GM18867 (cell line): ENCODE data around the gene OR2J3.
"Not testable (repeated sequence)": the region's sequence is repeated elsewhere in the genome, so short reads cannot be mapped to it uniquely, and the experiment has no call there.

Experiments used
- ATAC-seq: cut with Tn5 transposase; IDR thresholded peaks from one replicate; pipeline ENCODE4 v1.9.1; 2021; ENCODE audit warnings: mild to moderate bottlenecking, moderate library complexity; ENCODE audit not compliant: unreplicated experiment

The OR2J3 gene

DNA sequence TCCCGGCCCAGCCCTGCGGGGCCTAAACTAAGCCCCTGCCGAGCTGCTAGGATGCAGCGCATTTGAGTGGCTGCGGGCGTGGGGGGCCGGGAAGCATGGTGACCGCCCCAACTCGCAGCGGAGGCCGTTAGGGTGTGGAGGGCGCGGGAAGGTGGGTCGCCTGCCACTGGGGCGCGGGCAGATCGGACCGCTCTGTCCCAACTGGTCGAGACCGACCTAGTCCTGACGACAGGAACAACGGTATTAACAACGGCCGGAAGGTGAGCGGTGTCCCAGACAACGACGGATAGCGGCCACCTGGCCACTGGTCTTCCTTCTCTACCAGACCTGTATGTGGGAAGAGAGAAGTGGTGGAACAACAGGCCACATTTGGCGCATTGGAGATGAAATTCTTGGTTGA lies 52.1 kb downstream of the OR2J3 start:
- ATAC-seq: not testable (repeated sequence)
